ENCODE results near the gene LIMD2.

The LIMD2 gene

GRCh38 chr17:63679214-63679613 lies 20.7 kb downstream of the LIMD2 start:
- Histone ChIP-seq H3K4me1 (ENCODE audit: insufficient read depth, low read length, poor library complexity, severe bottlenecking) (no peaks in the 10 kb centered on the region), H3K4me3 (ENCODE audit: low read length, poor library complexity, severe bottlenecking) (no peak overlapping the region), H3K27me3 (ENCODE audit: insufficient read depth, low read length, poor library complexity, severe bottlenecking) (no peaks in the 10 kb centered on the region), H3K9me2 (replicated peaks; ENCODE audit: low read depth, low read length) (no peaks in the 10 kb centered on the region), H3K79me2 (ENCODE audit: insufficient read depth, low read length) (no peaks in the 10 kb centered on the region), H3K9ac (ENCODE audit: low read depth, low read length, poor library complexity, severe bottlenecking) (no peak overlapping the region), H4K20me1 (ENCODE audit: insufficient read depth, low read length, poor library complexity, severe bottlenecking) (no peaks in the 10 kb centered on the region), H3K36me3 (ENCODE audit: insufficient read depth, low read length) (peaks cover 48% of the 10 kb centered on the region; the same call in 1 of the 2 replicates), H2AFZ (ENCODE audit: low read length) (no peak overlapping the region), H3K9me3 (ENCODE audit: insufficient read depth, low read depth, low read length) (no peaks in the 10 kb centered on the region), H3K4me2 (ENCODE audit: low read depth, low read length, poor library complexity, severe bottlenecking) (no peak overlapping the region), H3F3A (ENCODE audit: low read depth) (no peaks in the 10 kb centered on the region)
- no peak for TF ChIP-seq EZH2phosphoT487 (IDR thresholded peaks at IDR 0.05; ENCODE audit: borderline replicate concordance)
- peak; percentile 32 for TF ChIP-seq CTCF (conservative IDR thresholded peaks at IDR 0.05; ENCODE audit: low read length)

- Histone ChIP-seq H3K4me2 (ENCODE audit: low read depth, low read length, poor library complexity, severe bottlenecking) (no peak overlapping the region), H3K36me3 (ENCODE audit: insufficient read depth, low read length) (peaks cover 36% of the 10 kb centered on the region; the same call in 1 of the 2 replicates), H3F3A (ENCODE audit: low read depth) (no peaks in the 10 kb centered on the region), H3K27me3 (ENCODE audit: insufficient read depth, low read length, poor library complexity, severe bottlenecking) (no peaks in the 10 kb centered on the region), H3K9ac (ENCODE audit: low read depth, low read length, poor library complexity, severe bottlenecking) (no peak overlapping the region), H2AFZ (ENCODE audit: low read length) (no peak overlapping the region), H3K4me3 (ENCODE audit: low read length, poor library complexity, severe bottlenecking) (no peak overlapping the region), H3K79me2 (ENCODE audit: insufficient read depth, low read length) (no peaks in the 10 kb centered on the region), H3K9me2 (replicated peaks; ENCODE audit: low read depth, low read length) (no peaks in the 10 kb centered on the region), H3K4me1 (ENCODE audit: insufficient read depth, low read length, poor library complexity, severe bottlenecking) (no peaks in the 10 kb centered on the region), H4K20me1 (ENCODE audit: insufficient read depth, low read length, poor library complexity, severe bottlenecking) (no peaks in the 10 kb centered on the region), H3K9me3 (ENCODE audit: insufficient read depth, low read depth, low read length) (no peaks in the 10 kb centered on the region)
- TF ChIP-seq CTCF (conservative IDR thresholded peaks at IDR 0.05; ENCODE audit: low read length) (no peak), EZH2phosphoT487 (IDR thresholded peaks at IDR 0.05; ENCODE audit: borderline replicate concordance) (no peak)
These were observed 23.3 kb downstream of the LIMD2 start for GRCh38 chr17:63676584-63676983.

GRCh38 chr17:63675607-63676546 lies 24.0 kb downstream of the LIMD2 start:
- no peaks in the 10 kb centered on the region for H3K9me3 ChIP-seq (ENCODE audit: insufficient read depth, low read depth, low read length)
- H3K27me3 ChIP-seq (ENCODE audit: insufficient read depth, low read length, poor library complexity, severe bottlenecking) = no peaks in the 10 kb centered on the region
- H3K9ac ChIP-seq (ENCODE audit: low read depth, low read length, poor library complexity, severe bottlenecking) = no peak overlapping the region
- no peaks in the 10 kb centered on the region for H3K79me2 ChIP-seq (ENCODE audit: insufficient read depth, low read length)
- H3F3A ChIP-seq (ENCODE audit: low read depth) = no peaks in the 10 kb centered on the region
- H3K4me2 ChIP-seq (ENCODE audit: low read depth, low read length, poor library complexity, severe bottlenecking) = no peak overlapping the region
- TF ChIP-seq CTCF (conservative IDR thresholded peaks at IDR 0.05; ENCODE audit: low read length) (no peak), EZH2phosphoT487 (IDR thresholded peaks at IDR 0.05; ENCODE audit: borderline replicate concordance) (no peak)
- H3K36me3 ChIP-seq (ENCODE audit: insufficient read depth, low read length) = peaks cover 34% of the 10 kb centered on the region; the same call in 1 of the 2 replicates
- H3K4me3 ChIP-seq (ENCODE audit: low read length, poor library complexity, severe bottlenecking) = no peak overlapping the region
- H2AFZ ChIP-seq (ENCODE audit: low read length) = no peak overlapping the region
- H3K4me1 ChIP-seq (ENCODE audit: insufficient read depth, low read length, poor library complexity, severe bottlenecking) = no peaks in the 10 kb centered on the region
- H4K20me1 ChIP-seq (ENCODE audit: insufficient read depth, low read length, poor library complexity, severe bottlenecking) = no peaks in the 10 kb centered on the region
- H3K9me2 ChIP-seq (replicated peaks; ENCODE audit: low read depth, low read length) = no peaks in the 10 kb centered on the region

All from Loucy (cell line).